HEK293T (cell line): Measurements from ENCODE around the gene CADPS2.

ENCODE experiments used
- BHLHE40 ChIP-seq: fragments of 450-650 bp; IDR thresholded peaks from 2 replicates; pipeline ENCODE4 v1.6.1; 2016; ENCODE audit warnings: mild to moderate bottlenecking, moderate library complexity, borderline replicate concordance
- CTBP1 ChIP-seq: fragments of 450-650 bp; IDR thresholded peaks from 2 replicates; pipeline ENCODE4 v1.6.1; 2016; ENCODE audit warnings: borderline replicate concordance
- ELF4 ChIP-seq: fragments of 450-650 bp; IDR thresholded peaks from 2 replicates; pipeline ENCODE4 v1.6.1; 2017; ENCODE audit warnings: antibody characterized with exemption
- FOXA1 ChIP-seq: fragments of 450-650 bp; IDR thresholded peaks from 2 replicates; pipeline ENCODE4 v1.6.1; 2016; ENCODE audit warnings: mild to moderate bottlenecking
- FOXM1 ChIP-seq: fragments of 450-650 bp; IDR thresholded peaks from 2 replicates; pipeline ENCODE4 v1.6.1; 2017; ENCODE audit warnings: mild to moderate bottlenecking, borderline replicate concordance
- L3MBTL2 ChIP-seq: fragments of 450-650 bp; conservative IDR thresholded peaks from 2 replicates; pipeline ENCODE4 v1.6.1; 2016; ENCODE audit warnings: mild to moderate bottlenecking
- SP1 ChIP-seq: fragments of 450-650 bp; IDR thresholded peaks from 2 replicates; pipeline ENCODE4 v1.6.1; 2017
- SUZ12 ChIP-seq: fragments of 450-650 bp; IDR thresholded peaks from 2 replicates; pipeline ENCODE4 v1.6.1; 2016; ENCODE audit warnings: mild to moderate bottlenecking
- ZNF384 ChIP-seq: fragments of 450-650 bp; IDR thresholded peaks from 2 replicates; pipeline ENCODE4 v1.6.1; 2016

- TF ChIP-seq CTBP1 (no peak), FOXM1 (no peak), BHLHE40 (no peak), SP1 (no peak), ELF4 (no peak), SUZ12 (no peak), ZNF384 (no peak), L3MBTL2 (no peak), FOXA1 (no peak)
Observed at GRCh38 chr7:122618585-122619189, 267.6 kb downstream of the CADPS2 start.
